Muscle of leg (tissue), 9 donors: ENCODE data around the gene GIT1. TPM values are rescaled to one million over a fixed set of nuclear protein-coding genes. Genes with fewer than 3 reads are reported as not detected.

Experiments
- polyA plus RNA-seq, 8 donors: library from polyadenylated mRNA; unstranded; fragments of 120-200 nt; gene quantifications; one replicate each; pipeline versions ENCODE4 v1.2.1 to v1.2.3, GENCODE V29; 2013; ENCODE audit warnings: inconsistent platforms in 1 of 8, low replicate concordance in 1 of 8; ENCODE audit not compliant: insufficient read length in 8 of 8, insufficient read depth in 1 of 8
- total RNA-seq: library from RNA; stranded (reverse); fragments of 120-200 nt; gene quantifications from one replicate; pipeline ENCODE4 v1.2.4, GENCODE V29; 2013

The GIT1 gene
- total and polyA plus RNA-seq, 9 donors, result 16.4 to 33.7 (median 31.4) TPM

Other genes with a start within 250 kb of the GIT1 start
- gene TAOK1, start 199.3 kb downstream of the GIT1 start, total RNA-seq, result 35.0 TPM
- gene TAOK1, start 199.3 kb downstream of the GIT1 start, polyA plus RNA-seq, result 10 to 100 TPM; 15.6 to 36.2 (median 30.9) TPM
- gene ABHD15, start 22.6 kb downstream of the GIT1 start, total RNA-seq, result 3.1 TPM
- 1 to 10 TPM; 3.1 to 4.7 (median 3.4) TPM for gene ABHD15, start 22.6 kb downstream of the GIT1 start, polyA plus RNA-seq
- gene TP53I13, start 20.9 kb downstream of the GIT1 start, total RNA-seq, result 33.1 TPM
- 10 to 100 TPM; 29.3 to 45.1 (median 35.0) TPM for gene TP53I13, start 20.9 kb downstream of the GIT1 start, polyA plus RNA-seq
- 8.1 TPM for gene ANKRD13B, start 3.5 kb upstream of the GIT1 start, total RNA-seq
- 10 to 100 TPM; 10.5 to 17.6 (median 14.4) TPM for gene ANKRD13B, start 3.5 kb upstream of the GIT1 start, polyA plus RNA-seq
- gene CORO6, start 33.3 kb upstream of the GIT1 start, total RNA-seq, result 52.8 TPM
- gene CORO6, start 33.3 kb upstream of the GIT1 start, polyA plus RNA-seq, result 10 to 100 TPM; 43.8 to 100.0 (median 79.6) TPM